ENCODE measurements around the gene PTH2.

Gene PTH2

GRCh38 chr19:49422407-49423070 is 702 bp downstream of the PTH2 start:
- no peaks in the 10 kb centered on the region for H3K36me3 ChIP-seq (ENCODE audit: control insufficient read depth, insufficient read depth, low read length)
- H3K4me1 ChIP-seq (ENCODE audit: control insufficient read depth, insufficient read depth, low read length, poor library complexity, severe bottlenecking): peaks cover 42% of the 10 kb centered on the region
- H3K9me3 ChIP-seq (ENCODE audit: control insufficient read depth, low read length): no peaks in the 10 kb centered on the region
- H3K27me3 ChIP-seq (replicated peaks; ENCODE audit: control insufficient read depth, insufficient read depth, low read length, poor library complexity, severe bottlenecking): peaks cover 45% of the 10 kb centered on the region
- H3K4me3 ChIP-seq (ENCODE audit: insufficient read depth, low read depth, low read length, poor library complexity, severe bottlenecking): peak overlapping the region; percentile 31
- H3K27ac ChIP-seq (ENCODE audit: insufficient read depth, low read length, poor library complexity, severe bottlenecking): no peak overlapping the region
- peak in 1 of 3 donors; percentile 38 for DNase-seq

GRCh38 chr19:49421878-49422202 is 1.4 kb downstream of the PTH2 start:
- Histone ChIP-seq H3K27ac (ENCODE audit: insufficient read depth, low read length, poor library complexity, severe bottlenecking) (no peak overlapping the region), H3K4me3 (ENCODE audit: insufficient read depth, low read depth, low read length, poor library complexity, severe bottlenecking) (no peak overlapping the region), H3K36me3 (ENCODE audit: control insufficient read depth, insufficient read depth, low read length) (no peaks in the 10 kb centered on the region), H3K9me3 (ENCODE audit: control insufficient read depth, low read length) (no peaks in the 10 kb centered on the region), H3K27me3 (replicated peaks; ENCODE audit: control insufficient read depth, insufficient read depth, low read length, poor library complexity, severe bottlenecking) (peaks cover 39% of the 10 kb centered on the region), H3K4me1 (ENCODE audit: control insufficient read depth, insufficient read depth, low read length, poor library complexity, severe bottlenecking) (peaks cover 39% of the 10 kb centered on the region)
- DNase-seq: no peak

GRCh38 chr19:49421039-49421877 is 2.0 kb downstream of the PTH2 start:
- peaks cover 33% of the 10 kb centered on the region for H3K27me3 ChIP-seq (replicated peaks; ENCODE audit: control insufficient read depth, insufficient read depth, low read length, poor library complexity, severe bottlenecking)
- H3K9me3 ChIP-seq (ENCODE audit: control insufficient read depth, low read length): no peaks in the 10 kb centered on the region
- H3K4me1 ChIP-seq (ENCODE audit: control insufficient read depth, insufficient read depth, low read length, poor library complexity, severe bottlenecking): peaks cover 39% of the 10 kb centered on the region
- no peak overlapping the region for H3K4me3 ChIP-seq (ENCODE audit: insufficient read depth, low read depth, low read length, poor library complexity, severe bottlenecking)
- H3K27ac ChIP-seq (ENCODE audit: insufficient read depth, low read length, poor library complexity, severe bottlenecking): no peak overlapping the region
- DNase-seq: no peak
- H3K36me3 ChIP-seq (ENCODE audit: control insufficient read depth, insufficient read depth, low read length): no peaks in the 10 kb centered on the region

GRCh38 chr19:49420227-49420626 is 3.0 kb downstream of the PTH2 start:
- Histone ChIP-seq H3K4me3 (ENCODE audit: insufficient read depth, low read depth, low read length, poor library complexity, severe bottlenecking) (no peak overlapping the region), H3K27ac (ENCODE audit: insufficient read depth, low read length, poor library complexity, severe bottlenecking) (no peak overlapping the region)

GRCh38 chr19:49419173-49419572 is 4.1 kb downstream of the PTH2 start:
- peaks cover 22% of the 10 kb centered on the region for H3K27me3 ChIP-seq (replicated peaks; ENCODE audit: control insufficient read depth, insufficient read depth, low read length, poor library complexity, severe bottlenecking)
- no peak overlapping the region for H3K27ac ChIP-seq (ENCODE audit: insufficient read depth, low read length, poor library complexity, severe bottlenecking)
- no peaks in the 10 kb centered on the region for H3K9me3 ChIP-seq (ENCODE audit: control insufficient read depth, low read length)
- peaks cover 32% of the 10 kb centered on the region for H3K4me1 ChIP-seq (ENCODE audit: control insufficient read depth, insufficient read depth, low read length, poor library complexity, severe bottlenecking)
- H3K36me3 ChIP-seq (ENCODE audit: control insufficient read depth, insufficient read depth, low read length): no peaks in the 10 kb centered on the region
- no peak for DNase-seq
- H3K4me3 ChIP-seq (ENCODE audit: insufficient read depth, low read depth, low read length, poor library complexity, severe bottlenecking): no peak overlapping the region

More at GRCh38 chr19:49420227-49420626, 3.0 kb downstream of the PTH2 start:
- H3K27me3 ChIP-seq (replicated peaks; ENCODE audit: control insufficient read depth, insufficient read depth, low read length, poor library complexity, severe bottlenecking): peaks cover 27% of the 10 kb centered on the region
- peaks cover 35% of the 10 kb centered on the region for H3K4me1 ChIP-seq (ENCODE audit: control insufficient read depth, insufficient read depth, low read length, poor library complexity, severe bottlenecking)
- DNase-seq: no peak
- no peaks in the 10 kb centered on the region for H3K9me3 ChIP-seq (ENCODE audit: control insufficient read depth, low read length)
- H3K36me3 ChIP-seq (ENCODE audit: control insufficient read depth, insufficient read depth, low read length): no peaks in the 10 kb centered on the region

- H3K27me3 ChIP-seq (replicated peaks; ENCODE audit: control insufficient read depth, insufficient read depth, low read length, poor library complexity, severe bottlenecking): peaks cover 22% of the 10 kb centered on the region
- H3K4me3 ChIP-seq (ENCODE audit: insufficient read depth, low read depth, low read length, poor library complexity, severe bottlenecking): no peak overlapping the region
- H3K27ac ChIP-seq (ENCODE audit: insufficient read depth, low read length, poor library complexity, severe bottlenecking): no peak overlapping the region
- no peak for DNase-seq
- H3K36me3 ChIP-seq (ENCODE audit: control insufficient read depth, insufficient read depth, low read length): no peaks in the 10 kb centered on the region
- peaks cover 25% of the 10 kb centered on the region for H3K4me1 ChIP-seq (ENCODE audit: control insufficient read depth, insufficient read depth, low read length, poor library complexity, severe bottlenecking)
- no peaks in the 10 kb centered on the region for H3K9me3 ChIP-seq (ENCODE audit: control insufficient read depth, low read length)
These were observed 4.7 kb downstream of the PTH2 start for GRCh38 chr19:49418511-49418910.

- Histone ChIP-seq H3K36me3 (ENCODE audit: control insufficient read depth, insufficient read depth, low read length) (no peaks in the 10 kb centered on the region), H3K27me3 (replicated peaks; ENCODE audit: control insufficient read depth, insufficient read depth, low read length, poor library complexity, severe bottlenecking) (peaks cover 10% of the 10 kb centered on the region)
These were observed 6.2 kb downstream of the PTH2 start for GRCh38 chr19:49417088-49417487.

GRCh38 chr19:49415810-49416200 is 7.4 kb downstream of the PTH2 start:
- H3K36me3 ChIP-seq (ENCODE audit: control insufficient read depth, insufficient read depth, low read length): no peaks in the 10 kb centered on the region
- H3K27ac ChIP-seq (ENCODE audit: insufficient read depth, low read length, poor library complexity, severe bottlenecking): no peak overlapping the region
- no peaks in the 10 kb centered on the region for H3K9me3 ChIP-seq (ENCODE audit: control insufficient read depth, low read length)
- H3K4me3 ChIP-seq (ENCODE audit: insufficient read depth, low read depth, low read length, poor library complexity, severe bottlenecking): no peak overlapping the region
- DNase-seq: no peak
- no peaks in the 10 kb centered on the region for H3K27me3 ChIP-seq (replicated peaks; ENCODE audit: control insufficient read depth, insufficient read depth, low read length, poor library complexity, severe bottlenecking)
- peaks cover 12% of the 10 kb centered on the region for H3K4me1 ChIP-seq (ENCODE audit: control insufficient read depth, insufficient read depth, low read length, poor library complexity, severe bottlenecking)

More at GRCh38 chr19:49417088-49417487, 6.2 kb downstream of the PTH2 start:
- peaks cover 13% of the 10 kb centered on the region for H3K4me1 ChIP-seq (ENCODE audit: control insufficient read depth, insufficient read depth, low read length, poor library complexity, severe bottlenecking)
- no peak overlapping the region for H3K4me3 ChIP-seq (ENCODE audit: insufficient read depth, low read depth, low read length, poor library complexity, severe bottlenecking)
- no peaks in the 10 kb centered on the region for H3K9me3 ChIP-seq (ENCODE audit: control insufficient read depth, low read length)
- DNase-seq: no peak
- H3K27ac ChIP-seq (ENCODE audit: insufficient read depth, low read length, poor library complexity, severe bottlenecking): no peak overlapping the region

- no peaks in the 10 kb centered on the region for H3K9me3 ChIP-seq (ENCODE audit: control insufficient read depth, low read length)
- peaks cover 13% of the 10 kb centered on the region for H3K4me1 ChIP-seq (ENCODE audit: control insufficient read depth, insufficient read depth, low read length, poor library complexity, severe bottlenecking)
- H3K27ac ChIP-seq (ENCODE audit: insufficient read depth, low read length, poor library complexity, severe bottlenecking): no peak overlapping the region
- H3K27me3 ChIP-seq (replicated peaks; ENCODE audit: control insufficient read depth, insufficient read depth, low read length, poor library complexity, severe bottlenecking): no peaks in the 10 kb centered on the region
- no peak overlapping the region for H3K4me3 ChIP-seq (ENCODE audit: insufficient read depth, low read depth, low read length, poor library complexity, severe bottlenecking)
- H3K36me3 ChIP-seq (ENCODE audit: control insufficient read depth, insufficient read depth, low read length): no peaks in the 10 kb centered on the region
- no peak for DNase-seq
These were observed 8.0 kb downstream of the PTH2 start for GRCh38 chr19:49415102-49415809.

GRCh38 chr19:49414256-49414655 is 9.0 kb downstream of the PTH2 start:
- H3K36me3 ChIP-seq (ENCODE audit: control insufficient read depth, insufficient read depth, low read length): no peaks in the 10 kb centered on the region
- peaks cover 23% of the 10 kb centered on the region for H3K4me1 ChIP-seq (ENCODE audit: control insufficient read depth, insufficient read depth, low read length, poor library complexity, severe bottlenecking)
- H3K9me3 ChIP-seq (ENCODE audit: control insufficient read depth, low read length): no peaks in the 10 kb centered on the region
- no peak overlapping the region for H3K27ac ChIP-seq (ENCODE audit: insufficient read depth, low read length, poor library complexity, severe bottlenecking)
- no peak for DNase-seq
- no peaks in the 10 kb centered on the region for H3K27me3 ChIP-seq (replicated peaks; ENCODE audit: control insufficient read depth, insufficient read depth, low read length, poor library complexity, severe bottlenecking)
- H3K4me3 ChIP-seq (ENCODE audit: insufficient read depth, low read depth, low read length, poor library complexity, severe bottlenecking): no peak overlapping the region
